HG03520 (cell line): ENCODE data around the gene G0S2.

Source experiments
- ATAC-seq: cut with Tn5 transposase; IDR thresholded peaks from one replicate; pipeline ENCODE4 v1.9.1; 2021; ENCODE audit warnings: mild to moderate bottlenecking, moderate library complexity; ENCODE audit not compliant: unreplicated experiment

Gene G0S2

GRCh38 chr1:209714338-209714737 is 39.1 kb downstream of the G0S2 start:
- ATAC-seq, result no peak

GRCh38 chr1:209715314-209715713 is 40.1 kb downstream of the G0S2 start:
- no peak for ATAC-seq

DNA sequence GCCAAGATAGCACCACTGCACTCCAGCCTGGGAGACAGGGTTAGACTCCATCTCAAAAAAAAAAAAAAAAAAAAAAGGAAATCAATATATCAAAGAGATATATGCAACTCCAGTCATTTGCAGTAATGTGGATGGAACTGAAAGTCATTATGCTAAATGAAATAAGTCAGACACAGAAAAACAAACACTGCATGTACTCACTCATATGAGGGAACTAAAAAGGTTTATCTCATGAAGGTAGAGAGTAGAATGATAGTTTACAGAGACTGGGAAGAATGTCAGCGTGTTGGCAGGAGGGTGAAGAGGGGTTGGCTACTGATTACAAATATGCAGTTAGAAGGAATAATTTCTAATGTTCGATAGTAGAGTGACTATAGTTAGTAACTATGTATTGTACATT is 42.6 kb downstream of the G0S2 start:
- ATAC-seq, result no peak

GRCh38 chr1:209720326-209720725 is 45.1 kb downstream of the G0S2 start:
- ATAC-seq, result no peak

- no peak for ATAC-seq
Measured at GRCh38 chr1:209720826-209721225, 45.6 kb downstream of the G0S2 start.

DNA sequence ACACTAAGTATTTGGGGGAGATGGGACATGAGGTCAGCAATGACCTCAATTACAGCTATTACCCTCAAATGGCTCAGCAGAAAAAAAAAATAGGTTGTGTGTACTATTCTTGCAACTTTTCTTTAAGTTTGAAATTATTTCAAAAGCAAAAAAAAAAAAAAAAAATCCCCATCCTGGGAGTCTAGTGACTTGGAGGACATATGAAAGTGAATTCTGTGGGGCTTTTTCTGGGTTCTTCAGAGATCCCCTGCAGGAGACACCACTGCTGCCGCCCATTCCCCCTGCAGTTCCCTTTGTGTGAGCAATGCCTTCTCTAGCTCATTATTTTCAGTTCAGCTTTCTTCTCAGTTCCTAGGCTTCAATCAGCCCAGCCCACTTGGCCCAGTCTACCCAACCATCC is 46.1 kb downstream of the G0S2 start:
- ATAC-seq, result no peak

DNA sequence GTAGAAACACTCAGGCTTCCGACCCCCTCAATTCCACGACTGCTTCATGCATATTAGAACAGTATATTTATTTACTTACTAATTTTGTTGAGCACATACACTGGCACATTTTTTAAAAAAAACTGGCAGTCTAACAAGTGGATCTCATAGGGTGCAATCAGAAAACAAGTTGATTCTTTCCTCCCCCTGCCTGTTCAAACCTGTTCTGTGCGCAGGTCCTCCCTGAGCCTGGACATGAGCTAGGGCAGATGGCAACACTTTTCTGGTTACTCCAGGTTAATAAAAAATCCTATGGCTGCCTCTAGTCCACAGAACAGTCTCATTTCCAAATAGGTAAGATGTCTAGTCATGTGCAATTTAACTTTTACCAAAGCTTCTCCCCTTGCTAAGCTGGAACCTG is 48.1 kb downstream of the G0S2 start:
- no peak for ATAC-seq

DNA sequence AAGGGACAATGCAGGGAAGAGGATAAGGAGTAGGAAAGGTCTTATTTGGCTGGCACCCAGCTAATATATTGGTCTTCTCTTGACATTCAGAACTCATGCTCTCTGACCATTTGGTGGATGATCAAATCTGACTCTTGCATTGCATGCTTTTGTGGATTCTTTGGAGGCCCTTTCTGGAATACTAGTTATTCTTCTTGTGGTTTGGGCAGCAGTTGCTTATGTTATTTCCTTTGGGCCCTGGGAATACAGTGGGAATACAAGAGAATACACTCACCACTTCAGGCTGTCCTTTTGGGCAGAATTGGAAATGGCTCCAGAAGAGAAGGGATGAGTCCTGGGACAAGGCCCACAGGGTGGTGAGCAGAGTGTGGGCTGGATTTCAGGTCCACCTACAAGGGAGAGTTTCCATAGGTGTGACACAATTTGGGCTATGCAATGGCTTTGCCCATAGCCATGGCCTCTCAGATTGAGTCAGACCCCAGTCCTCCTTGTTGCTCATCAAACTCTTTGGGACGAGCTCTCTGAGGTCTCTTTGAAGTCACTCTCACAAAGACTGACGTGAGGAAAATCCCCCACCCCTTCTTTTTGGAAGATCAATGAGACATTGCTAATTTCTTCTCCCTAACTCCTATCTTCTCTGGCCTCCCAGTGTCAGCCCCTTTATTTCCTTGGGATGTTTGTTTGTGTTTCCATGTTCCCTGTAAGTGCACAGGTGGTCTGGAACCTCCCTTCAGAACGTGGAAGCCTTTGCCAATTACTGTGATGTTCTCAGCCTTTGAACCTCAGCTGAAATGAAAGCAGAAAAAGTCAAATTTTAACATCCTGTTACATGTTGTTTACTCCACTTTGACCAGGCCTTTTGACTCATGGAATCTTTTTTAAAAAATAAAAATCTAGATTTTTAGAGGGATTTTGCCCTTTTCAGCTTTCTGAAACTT is 48.8 kb downstream of the G0S2 start:
- ATAC-seq, result peak; percentile 52
